Small intestine (tissue), 7 donors: ENCODE data around the gene PRDX4. TPM values are rescaled to one million over a fixed set of nuclear protein-coding genes. Genes with fewer than 3 reads are reported as not detected.

Experiments used
- DNase-seq, 2 donors: peaks; one replicate each; pipeline versions ENCODE4 v3.0.0 to v3.0.0-alpha.2; 2013
- FAIRE-seq: peaks from 2 replicates; lab custom pipeline; 2012; peaks lifted over from hg19 to GRCh38; lab: Jason Lieb, UNC
- H3K27ac ChIP-seq, 3 donors: one replicate each; pipeline ENCODE4 v1.5.1; 2013; ENCODE audit warnings: low read length in 2 of 3, mild to moderate bottlenecking in 2 of 3, control low read depth in 1 of 3, inconsistent platforms in 1 of 3, low read depth in 1 of 3, moderate library complexity in 1 of 3
- H3K27me3 ChIP-seq, 3 donors: one replicate each; pipeline ENCODE4 v1.6.1; 2013; ENCODE audit warnings: low read length in 3 of 3, inconsistent platforms in 1 of 3; ENCODE audit not compliant: control insufficient read depth in 3 of 3, insufficient read depth in 3 of 3
- H3K36me3 ChIP-seq, 3 donors: one replicate each; pipeline ENCODE4 v1.6.1; 2013; ENCODE audit warnings: low read length in 3 of 3, inconsistent platforms in 1 of 3, low read depth in 1 of 3, mild to moderate bottlenecking in 1 of 3, moderate library complexity in 1 of 3; ENCODE audit not compliant: control insufficient read depth in 3 of 3, insufficient read depth in 2 of 3
- H3K4me1 ChIP-seq, 3 donors: one replicate each; pipeline ENCODE4 v1.6.1; 2013; ENCODE audit warnings: low read length in 2 of 3, inconsistent platforms in 1 of 3, low read depth in 1 of 3, mild to moderate bottlenecking in 1 of 3, moderate library complexity in 1 of 3; ENCODE audit not compliant: control insufficient read depth in 3 of 3, insufficient read depth in 2 of 3
- H3K4me3 ChIP-seq, 3 donors: one replicate each; pipeline ENCODE4 v1.5.1; 2013; ENCODE audit warnings: low read length in 3 of 3, control low read depth in 1 of 3, inconsistent platforms in 1 of 3, low read depth in 1 of 3, mild to moderate bottlenecking in 1 of 3, moderate library complexity in 1 of 3
- H3K9me3 ChIP-seq, 2 donors: one replicate each; pipeline ENCODE4 v1.6.1; 2013; ENCODE audit warnings: low read depth in 1 of 2, low read length in 1 of 2; ENCODE audit not compliant: control insufficient read depth in 2 of 2, insufficient read depth in 1 of 2
- WGBS, 3 donors: extraction: QIAGEN DNeasy Blood & Tissue Kit; methylation state at CpG; one replicate each; pipeline ENCODE4 v1.1.7; 2013; 5-methylcytosine and 5-hydroxymethylcytosine counted together
- polyA plus RNA-seq, 4 donors: library from polyadenylated mRNA; stranded (reverse) in 3 of 4; unstranded in 1 of 4; fragments of 200-250 nt in 3 of 4; fragments of 120-200 nt in 1 of 4; gene quantifications; one replicate each; pipeline versions ENCODE4 v1.2.1 to v1.2.3, GENCODE V29; 2013
- donor health status: healthy with polysubstance abuse.
- donor health status: control.
- donor health status: control.
- donor health status: Bipolar disorder and iron deficiency.
- donor health status: healthy.

The PRDX4 gene
- polyA plus RNA-seq, 4 donors = 13.4 to 124 (median 69.6) TPM

DNA sequence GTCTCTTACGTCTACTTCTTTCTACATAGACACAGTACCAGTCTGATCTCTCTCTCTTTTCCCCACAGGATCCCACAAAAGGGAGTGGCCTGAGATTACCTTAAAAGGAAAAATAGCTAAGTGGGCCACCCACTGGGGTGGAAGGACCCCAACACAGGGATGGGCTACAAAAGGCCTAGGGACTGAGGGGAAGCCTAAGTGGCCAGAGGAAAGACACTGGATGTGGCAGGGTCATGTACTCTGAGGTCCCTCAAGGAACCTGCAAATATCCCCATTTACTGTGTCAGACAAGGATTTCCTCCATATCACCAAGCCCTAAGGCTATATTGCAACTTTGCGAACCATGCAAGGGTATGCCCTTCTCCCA, 6.5 kb upstream of the PRDX4 start:
- FAIRE-seq (no peak), DNase-seq (no peak)
- Histone ChIP-seq H3K9me3 (no peaks in the 10 kb centered on the region), H3K4me1 (no peaks in the 10 kb centered on the region), H3K27ac (no peak overlapping the region), H3K36me3 (no peaks in the 10 kb centered on the region), H3K27me3 (no peaks in the 10 kb centered on the region), H3K4me3 (no peak overlapping the region)
- 88 to 94% (median 90%) methylated on average over 2 of the region's 2 CpGs for WGBS, 3 donors

DNA sequence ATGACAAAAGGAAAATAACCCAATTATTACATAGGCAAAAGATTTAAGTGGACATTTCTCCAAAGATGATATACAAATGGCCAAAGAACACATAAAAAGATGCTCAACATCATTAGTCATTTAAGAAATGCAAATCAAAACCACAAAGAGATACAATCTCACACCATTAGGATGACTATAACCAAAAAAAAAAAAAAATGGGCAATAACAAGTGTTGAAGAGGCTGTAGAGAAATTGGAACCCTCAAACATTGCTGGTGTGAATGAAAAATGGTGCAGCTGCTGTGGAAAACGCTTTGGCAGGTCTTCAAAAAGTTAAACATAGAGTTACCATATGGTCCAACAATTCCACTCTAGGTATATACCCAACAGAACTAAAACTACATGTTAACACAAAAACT, 5.6 kb upstream of the PRDX4 start:
- Histone ChIP-seq H3K4me3 (no peak overlapping the region), H3K9me3 (no peaks in the 10 kb centered on the region), H3K4me1 (no peaks in the 10 kb centered on the region), H3K27ac (no peak overlapping the region), H3K27me3 (no peaks in the 10 kb centered on the region), H3K36me3 (no peaks in the 10 kb centered on the region)
- FAIRE-seq = no peak
- 26 to 62% (median 54%) methylated on average over 1 of the region's 1 CpG for WGBS, 3 donors
- DNase-seq = no peak

DNA sequence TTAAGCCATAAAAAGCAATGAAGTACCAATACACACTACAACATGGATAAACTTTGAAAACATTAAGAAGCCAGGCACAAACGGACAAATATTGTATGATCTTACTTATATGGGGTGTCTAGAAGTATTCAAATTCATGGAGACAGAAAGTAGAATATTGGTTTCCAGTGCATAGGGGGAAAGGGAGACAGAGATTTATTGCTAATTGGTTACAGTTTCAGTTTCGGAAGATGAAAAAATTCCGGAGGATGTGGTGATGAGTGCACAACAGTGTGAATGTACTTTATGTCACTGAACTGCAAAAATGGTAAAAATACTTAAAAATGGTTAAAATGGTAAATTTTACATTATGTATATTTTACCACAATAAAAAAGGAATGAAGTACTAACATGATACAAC, 5.1 kb upstream of the PRDX4 start:
- FAIRE-seq (no peak), DNase-seq (peak in 1 of 2 donors; percentile 5)
- H3K9me3 ChIP-seq = no peaks in the 10 kb centered on the region
- no peak overlapping the region for H3K4me3 ChIP-seq
- WGBS, 3 donors = 25 to 52% (median 51%) methylated on average over 3 of the region's 3 CpGs
- no peaks in the 10 kb centered on the region for H3K4me1 ChIP-seq
- H3K27ac ChIP-seq = no peak overlapping the region
- no peaks in the 10 kb centered on the region for H3K27me3 ChIP-seq
- no peaks in the 10 kb centered on the region for H3K36me3 ChIP-seq

DNA sequence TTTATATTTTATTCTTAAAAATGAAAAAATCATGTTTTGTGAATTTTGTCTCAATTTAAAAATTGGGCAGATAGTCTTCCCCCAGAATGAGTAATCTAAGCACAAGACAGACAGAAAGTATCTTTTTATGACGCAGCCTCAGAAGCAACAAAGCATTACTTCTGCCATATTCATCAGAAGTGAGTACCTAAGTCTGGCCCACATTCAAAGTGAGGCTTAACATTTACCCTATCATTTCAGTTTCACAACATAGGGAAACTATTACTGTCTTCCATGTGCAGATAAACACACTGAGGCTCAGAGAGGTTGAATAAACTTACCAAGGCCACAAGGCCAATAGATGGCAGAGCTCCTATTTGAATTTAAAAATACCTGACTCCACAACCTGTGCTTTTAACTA, 4.4 kb upstream of the PRDX4 start:
- no peak for FAIRE-seq
- Histone ChIP-seq H3K36me3 (no peaks in the 10 kb centered on the region), H3K9me3 (no peaks in the 10 kb centered on the region), H3K4me1 (no peaks in the 10 kb centered on the region), H3K27ac (no peak overlapping the region), H3K4me3 (no peak overlapping the region), H3K27me3 (no peaks in the 10 kb centered on the region)
- WGBS, 3 donors = 70 to 82% (median 75%) methylated on average over 1 of the region's 1 CpG
- DNase-seq = no peak

DNA sequence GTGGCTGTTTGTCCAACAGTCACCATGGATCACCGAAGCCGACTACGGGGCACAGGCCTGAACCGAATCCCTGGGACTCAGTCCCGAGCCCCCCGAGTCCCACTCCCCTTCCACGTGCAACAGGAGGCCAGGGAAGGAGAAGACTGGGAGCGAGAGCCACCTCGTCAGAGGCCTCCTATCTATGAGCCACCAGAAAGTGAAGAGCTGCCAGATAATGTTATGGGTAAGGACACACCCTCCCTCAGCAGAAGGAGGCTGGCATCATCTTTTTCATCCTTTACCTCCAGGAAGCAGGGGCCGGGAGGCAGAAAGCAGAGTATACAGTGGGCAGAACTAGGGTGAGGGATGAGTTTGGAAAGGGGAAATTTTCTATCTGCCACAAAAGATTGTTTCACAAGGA, 2.8 kb upstream of the PRDX4 start:
- Histone ChIP-seq H3K9me3 (no peaks in the 10 kb centered on the region), H3K4me3 (no peak overlapping the region), H3K4me1 (no peaks in the 10 kb centered on the region), H3K27me3 (no peaks in the 10 kb centered on the region), H3K36me3 (no peaks in the 10 kb centered on the region), H3K27ac (no peak overlapping the region)
- no peak for DNase-seq
- FAIRE-seq = no peak
- 88 to 98% (median 88%) methylated on average over 10 of the region's 10 CpGs for WGBS, 3 donors

DNA sequence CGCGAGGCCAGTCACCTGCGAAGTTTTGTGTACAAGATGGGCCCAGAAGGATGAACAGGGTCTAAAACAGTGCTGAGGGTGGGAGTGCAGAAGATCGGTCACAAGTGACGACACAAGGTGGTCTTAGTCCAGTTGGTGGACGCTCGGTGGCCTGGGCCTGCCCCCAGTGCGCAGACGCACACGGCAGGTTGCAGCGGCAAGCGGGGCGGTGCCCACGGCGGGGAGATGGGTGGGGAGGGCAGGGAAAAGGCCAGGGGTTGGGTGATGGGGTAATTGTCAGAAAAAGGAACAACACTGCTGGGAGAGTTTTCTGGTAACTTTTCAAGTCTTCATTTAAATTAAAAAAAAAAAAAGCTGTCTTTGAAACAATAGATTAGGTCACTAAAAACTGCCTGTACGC, 1.0 kb upstream of the PRDX4 start:
- no peak for FAIRE-seq
- 90 to 94% (median 92%) methylated on average over 16 of the region's 16 CpGs for WGBS, 3 donors
- Histone ChIP-seq H3K27ac (no peak overlapping the region), H3K36me3 (no peaks in the 10 kb centered on the region), H3K27me3 (no peaks in the 10 kb centered on the region), H3K4me1 (no peaks in the 10 kb centered on the region), H3K4me3 (no peak overlapping the region), H3K9me3 (no peaks in the 10 kb centered on the region)
- no peak for DNase-seq

DNA sequence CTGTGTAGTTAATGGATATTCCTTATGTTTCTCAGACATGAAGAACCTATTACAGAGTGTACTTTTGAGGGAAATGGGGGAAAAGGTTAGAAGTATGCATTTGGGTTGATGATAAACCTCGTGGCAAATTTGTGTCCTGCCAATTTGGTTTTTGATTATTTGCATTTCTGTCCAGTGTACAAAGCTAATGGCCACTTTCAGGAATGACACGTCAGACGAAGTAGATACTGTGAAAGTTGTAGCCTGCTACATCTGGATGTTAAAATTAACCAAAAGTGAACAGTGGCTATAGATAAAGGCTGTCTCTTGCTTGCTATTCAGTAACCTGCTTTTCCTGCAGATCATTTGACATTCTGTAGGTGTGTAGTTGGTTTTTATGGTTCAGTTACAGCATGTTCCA, 1.0 kb downstream of the PRDX4 start:
- no peaks in the 10 kb centered on the region for H3K36me3 ChIP-seq
- no peaks in the 10 kb centered on the region for H3K27me3 ChIP-seq
- peak overlapping the region in 2 of 3 donors; percentile 37 to 75 for H3K4me3 ChIP-seq
- no peaks in the 10 kb centered on the region for H3K4me1 ChIP-seq
- FAIRE-seq (no peak), DNase-seq (peak; percentile 0 to 2)
- no peak overlapping the region for H3K27ac ChIP-seq
- no peaks in the 10 kb centered on the region for H3K9me3 ChIP-seq
- 6 to 25% (median 9%) methylated on average over 3 of the region's 3 CpGs for WGBS, 3 donors

DNA sequence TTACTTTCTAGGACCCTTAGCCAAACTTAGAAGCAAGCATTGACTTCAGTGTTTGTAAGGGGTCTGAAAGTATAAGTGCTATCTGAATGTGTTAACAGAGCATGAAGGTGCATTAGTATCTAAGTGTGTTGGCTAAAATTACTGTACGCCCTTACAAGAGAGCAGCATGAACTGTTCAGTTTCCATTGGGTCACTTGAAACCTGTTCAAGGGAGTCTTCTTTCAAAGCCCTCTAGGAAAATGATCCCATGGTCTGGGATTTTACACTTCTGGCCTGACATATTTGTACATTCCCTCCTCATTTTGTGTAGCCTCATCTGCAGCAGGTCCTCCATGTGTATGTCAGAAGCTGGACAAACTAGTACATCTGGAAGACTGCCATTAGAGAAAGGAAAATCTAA, 3.2 kb downstream of the PRDX4 start:
- Histone ChIP-seq H3K36me3 (no peaks in the 10 kb centered on the region), H3K9me3 (no peaks in the 10 kb centered on the region), H3K4me3 (no peak overlapping the region), H3K27me3 (no peaks in the 10 kb centered on the region), H3K4me1 (no peaks in the 10 kb centered on the region), H3K27ac (no peak overlapping the region)
- WGBS, 3 donors = 88 to 100% (median 98%) methylated on average over 1 of the region's 1 CpG
- DNase-seq (no peak), FAIRE-seq (no peak)

DNA sequence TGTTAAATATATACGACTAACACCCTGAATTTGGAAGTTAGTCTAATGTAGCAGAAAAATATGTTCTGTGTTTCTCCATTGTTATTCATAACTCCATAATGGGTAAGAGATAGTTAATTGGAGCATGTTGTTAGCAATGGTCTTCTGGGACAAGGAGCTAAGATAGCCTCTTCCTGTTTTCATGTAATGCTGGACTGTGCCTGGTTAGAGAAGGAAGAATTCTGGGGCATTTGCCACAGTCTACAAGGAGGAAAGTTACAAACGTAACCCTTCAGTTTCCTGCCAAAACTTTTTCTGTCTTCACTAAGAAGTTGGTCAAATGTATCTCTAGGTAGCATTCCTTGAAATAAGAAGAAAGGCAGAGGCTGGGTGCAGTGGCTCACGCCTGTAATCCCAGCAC, 5.8 kb downstream of the PRDX4 start:
- H3K9me3 ChIP-seq = no peaks in the 10 kb centered on the region
- H3K27ac ChIP-seq = no peak overlapping the region
- DNase-seq (no peak), FAIRE-seq (no peak)
- H3K27me3 ChIP-seq = no peaks in the 10 kb centered on the region
- H3K4me1 ChIP-seq = no peaks in the 10 kb centered on the region
- WGBS, 3 donors = 73 to 97% (median 82%) methylated on average over 3 of the region's 3 CpGs
- H3K36me3 ChIP-seq = peaks cover 0 to 5% (median 0%) of the 10 kb centered on the region in 3 donors
- H3K4me3 ChIP-seq = no peak overlapping the region
